Measurements from ENCODE around the gene ZNF654.

Gene ZNF654

GRCh38 chr3:88032245-88032644, 26.8 kb upstream of the ZNF654 start:
- Histone ChIP-seq H3K36me3 (ENCODE audit: insufficient read depth) (no peaks in the 10 kb centered on the region), H3K9ac (peak overlapping the region; percentile 32; the same call in 1 of the 2 replicates), H3K79me2 (ENCODE audit: insufficient read depth, low read depth) (no peaks in the 10 kb centered on the region), H2AFZ (ENCODE audit: low read depth) (peak overlapping the region; percentile 78), H3K4me3 (IDR thresholded peaks at IDR 0.05; ENCODE audit: insufficient read depth, low read depth, low read length) (peak overlapping the region; percentile 70), H3K4me1 (ENCODE audit: low read depth, poor library complexity, severe bottlenecking) (peaks cover 17% of the 10 kb centered on the region), H3K27me3 (ENCODE audit: insufficient read depth, low read depth) (no peaks in the 10 kb centered on the region), H3K27ac (peak overlapping the region; percentile 47; the same call in 1 of the 2 replicates), H3K4me2 (peak overlapping the region; percentile 81), H4K20me1 (ENCODE audit: insufficient read depth) (no peaks in the 10 kb centered on the region)
- no peak for TF ChIP-seq CTCF (conservative IDR thresholded peaks at IDR 0.05; ENCODE audit: low read depth, low read length)

GRCh38 chr3:88033079-88033478, 26.0 kb upstream of the ZNF654 start:
- Histone ChIP-seq H3K27ac (no peak overlapping the region), H3K4me3 (IDR thresholded peaks at IDR 0.05; ENCODE audit: insufficient read depth, low read depth, low read length) (no peak overlapping the region), H3K9ac (no peak overlapping the region), H3K79me2 (ENCODE audit: insufficient read depth, low read depth) (no peaks in the 10 kb centered on the region), H3K4me1 (ENCODE audit: low read depth, poor library complexity, severe bottlenecking) (peaks cover 17% of the 10 kb centered on the region), H2AFZ (ENCODE audit: low read depth) (no peak overlapping the region), H4K20me1 (ENCODE audit: insufficient read depth) (no peaks in the 10 kb centered on the region), H3K4me2 (no peak overlapping the region), H3K36me3 (ENCODE audit: insufficient read depth) (no peaks in the 10 kb centered on the region), H3K27me3 (ENCODE audit: insufficient read depth, low read depth) (no peaks in the 10 kb centered on the region)
- no peak for TF ChIP-seq CTCF (conservative IDR thresholded peaks at IDR 0.05; ENCODE audit: low read depth, low read length)

GRCh38 chr3:88033808-88034207, 25.2 kb upstream of the ZNF654 start:
- Histone ChIP-seq H2AFZ (ENCODE audit: low read depth) (no peak overlapping the region), H3K4me3 (IDR thresholded peaks at IDR 0.05; ENCODE audit: insufficient read depth, low read depth, low read length) (no peak overlapping the region), H3K4me1 (ENCODE audit: low read depth, poor library complexity, severe bottlenecking) (peaks cover 17% of the 10 kb centered on the region), H3K27me3 (ENCODE audit: insufficient read depth, low read depth) (no peaks in the 10 kb centered on the region), H4K20me1 (ENCODE audit: insufficient read depth) (no peaks in the 10 kb centered on the region), H3K9ac (no peak overlapping the region), H3K4me2 (no peak overlapping the region), H3K27ac (no peak overlapping the region), H3K79me2 (ENCODE audit: insufficient read depth, low read depth) (no peaks in the 10 kb centered on the region), H3K36me3 (ENCODE audit: insufficient read depth) (no peaks in the 10 kb centered on the region)
- no peak for TF ChIP-seq CTCF (conservative IDR thresholded peaks at IDR 0.05; ENCODE audit: low read depth, low read length)

DNA sequence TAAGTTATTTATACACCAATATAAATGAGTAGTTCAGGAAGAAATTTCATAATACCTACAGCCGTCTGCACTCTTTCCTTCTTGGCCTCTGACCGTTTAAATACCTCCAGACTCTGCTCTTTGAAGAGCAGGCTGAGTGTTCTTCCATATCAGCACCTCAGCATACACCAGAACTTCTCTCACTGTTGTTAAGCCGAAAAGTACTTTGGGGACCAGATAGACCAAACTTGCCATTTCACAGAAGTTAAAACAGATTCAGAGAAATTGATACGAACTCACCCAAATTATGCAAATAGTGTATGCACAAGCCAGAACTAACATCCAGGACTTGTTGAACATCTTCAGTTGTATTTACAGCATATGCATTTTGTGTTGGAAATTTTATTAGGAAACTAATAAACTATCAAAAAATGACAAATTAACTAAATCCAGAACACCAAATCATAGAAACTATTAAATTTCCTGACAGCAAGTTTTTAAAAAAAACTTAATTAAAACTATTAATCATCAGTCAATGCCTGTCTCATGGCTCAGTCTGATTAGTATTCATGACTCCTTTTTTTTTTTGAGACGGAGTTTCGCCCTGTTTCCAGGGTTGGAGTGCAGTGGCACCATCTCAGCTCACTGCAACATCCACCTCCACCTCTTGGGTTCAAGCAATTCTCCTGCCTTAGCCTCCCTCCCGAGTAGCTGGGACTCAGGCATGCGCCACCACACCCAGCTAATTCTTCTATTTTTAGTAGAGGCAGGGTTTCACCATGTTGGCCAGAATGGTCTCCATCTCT, 24.4 kb upstream of the ZNF654 start:
- H3K27ac ChIP-seq: no peak overlapping the region
- H2AFZ ChIP-seq (ENCODE audit: low read depth): no peak overlapping the region
- no peak for TF ChIP-seq CTCF (conservative IDR thresholded peaks at IDR 0.05; ENCODE audit: low read depth, low read length)

More for the DNA sequence above, 24.4 kb upstream of the ZNF654 start:
- H3K79me2 ChIP-seq (ENCODE audit: insufficient read depth, low read depth): no peaks in the 10 kb centered on the region
- H3K4me3 ChIP-seq (IDR thresholded peaks at IDR 0.05; ENCODE audit: insufficient read depth, low read depth, low read length): no peak overlapping the region
- no peak overlapping the region for H3K4me2 ChIP-seq
- no peaks in the 10 kb centered on the region for H3K27me3 ChIP-seq (ENCODE audit: insufficient read depth, low read depth)
- no peak overlapping the region for H3K9ac ChIP-seq
- H3K4me1 ChIP-seq (ENCODE audit: low read depth, poor library complexity, severe bottlenecking): peaks cover 17% of the 10 kb centered on the region
- no peaks in the 10 kb centered on the region for H3K36me3 ChIP-seq (ENCODE audit: insufficient read depth)
- no peaks in the 10 kb centered on the region for H4K20me1 ChIP-seq (ENCODE audit: insufficient read depth)
